GM21737 (cell line): Measurements from ENCODE around the gene JMJD1C.

Experiments used
- ATAC-seq: cut with Tn5 transposase; IDR thresholded peaks from one replicate; pipeline ENCODE4 v1.9.1; 2021; ENCODE audit warnings: mild to moderate bottlenecking, moderate library complexity; ENCODE audit not compliant: unreplicated experiment

Gene JMJD1C

GRCh38 chr10:63480237-63480636 lies 14.5 kb upstream of the JMJD1C start:
- no peak for ATAC-seq

GRCh38 chr10:63478564-63478963 lies 12.8 kb upstream of the JMJD1C start:
- ATAC-seq, result no peak

- ATAC-seq, result no peak
Measured at GRCh38 chr10:63477927-63478326, 12.2 kb upstream of the JMJD1C start.

GRCh38 chr10:63474488-63474887 lies 8.7 kb upstream of the JMJD1C start:
- ATAC-seq, result no peak

- ATAC-seq, result no peak
Measured at GRCh38 chr10:63470928-63471327, 5.2 kb upstream of the JMJD1C start.

- no peak for ATAC-seq
Measured at GRCh38 chr10:63468947-63469346, 3.2 kb upstream of the JMJD1C start.

GRCh38 chr10:63467841-63468240 lies 2.1 kb upstream of the JMJD1C start:
- no peak for ATAC-seq

- ATAC-seq, result peak; percentile 17
Measured at GRCh38 chr10:63466144-63466935, 563 bp upstream of the JMJD1C start.

- ATAC-seq, result peak; percentile 47
Measured at GRCh38 chr10:63464402-63465292, 1.1 kb downstream of the JMJD1C start.

GRCh38 chr10:63462442-63462841 lies 3.3 kb downstream of the JMJD1C start:
- no peak for ATAC-seq

GRCh38 chr10:63458177-63458576 lies 7.6 kb downstream of the JMJD1C start:
- ATAC-seq, result no peak

GRCh38 chr10:63457594-63457993 lies 8.2 kb downstream of the JMJD1C start:
- no peak for ATAC-seq

- ATAC-seq, result no peak
Measured at GRCh38 chr10:63456437-63457210, 9.2 kb downstream of the JMJD1C start.

- no peak for ATAC-seq
Measured at GRCh38 chr10:63455507-63455906, 10.3 kb downstream of the JMJD1C start.

GRCh38 chr10:63454631-63455030 lies 11.1 kb downstream of the JMJD1C start:
- no peak for ATAC-seq

GRCh38 chr10:63452524-63452923 lies 13.3 kb downstream of the JMJD1C start:
- no peak for ATAC-seq

- ATAC-seq, result no peak
Measured at GRCh38 chr10:63446716-63447440, 18.9 kb downstream of the JMJD1C start.

GRCh38 chr10:63441404-63441803 lies 24.4 kb downstream of the JMJD1C start:
- no peak for ATAC-seq

GRCh38 chr10:63439607-63440006 lies 26.2 kb downstream of the JMJD1C start:
- ATAC-seq, result no peak
